ENCODE measurements around the gene GPR37L1.

DNA sequence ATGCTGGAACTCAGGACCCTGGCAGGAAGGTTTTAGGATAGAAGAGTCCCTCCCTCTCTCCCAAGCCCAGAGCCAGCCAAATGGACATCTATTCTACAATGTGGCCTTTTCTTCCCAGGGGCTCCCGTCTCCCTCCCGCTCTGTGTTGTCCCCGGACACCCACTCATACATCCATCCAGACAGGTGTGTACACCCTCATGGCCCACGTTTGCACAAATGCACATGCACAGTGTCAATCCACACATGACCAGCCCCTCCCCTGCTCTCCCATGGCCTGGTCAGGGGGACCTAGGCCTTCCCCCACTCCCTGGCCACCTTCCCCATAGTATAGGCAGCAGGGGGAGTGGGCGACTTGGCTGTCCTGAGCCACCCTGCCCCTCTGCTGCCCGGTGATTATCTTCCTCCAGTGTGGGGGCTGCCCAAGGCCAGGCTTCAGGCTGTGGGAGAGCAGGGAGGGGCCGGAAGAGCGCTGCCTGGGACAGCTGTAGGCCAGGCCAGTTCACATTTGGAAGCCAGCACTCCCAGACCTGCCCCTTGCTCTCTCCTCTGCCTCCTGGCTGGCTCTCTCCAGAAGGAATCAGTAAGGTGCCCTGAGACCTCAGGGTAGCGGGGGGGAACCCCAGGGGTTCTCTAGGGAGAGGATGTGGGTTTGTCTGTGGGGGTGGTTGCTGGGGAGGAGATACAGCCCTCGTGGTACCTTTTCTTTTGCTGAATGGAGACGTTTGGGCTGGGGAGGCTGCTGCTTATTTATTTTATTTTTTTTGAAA, 41.7 kb downstream of the GPR37L1 start:
- TF ChIP-seq, protein P1, sequence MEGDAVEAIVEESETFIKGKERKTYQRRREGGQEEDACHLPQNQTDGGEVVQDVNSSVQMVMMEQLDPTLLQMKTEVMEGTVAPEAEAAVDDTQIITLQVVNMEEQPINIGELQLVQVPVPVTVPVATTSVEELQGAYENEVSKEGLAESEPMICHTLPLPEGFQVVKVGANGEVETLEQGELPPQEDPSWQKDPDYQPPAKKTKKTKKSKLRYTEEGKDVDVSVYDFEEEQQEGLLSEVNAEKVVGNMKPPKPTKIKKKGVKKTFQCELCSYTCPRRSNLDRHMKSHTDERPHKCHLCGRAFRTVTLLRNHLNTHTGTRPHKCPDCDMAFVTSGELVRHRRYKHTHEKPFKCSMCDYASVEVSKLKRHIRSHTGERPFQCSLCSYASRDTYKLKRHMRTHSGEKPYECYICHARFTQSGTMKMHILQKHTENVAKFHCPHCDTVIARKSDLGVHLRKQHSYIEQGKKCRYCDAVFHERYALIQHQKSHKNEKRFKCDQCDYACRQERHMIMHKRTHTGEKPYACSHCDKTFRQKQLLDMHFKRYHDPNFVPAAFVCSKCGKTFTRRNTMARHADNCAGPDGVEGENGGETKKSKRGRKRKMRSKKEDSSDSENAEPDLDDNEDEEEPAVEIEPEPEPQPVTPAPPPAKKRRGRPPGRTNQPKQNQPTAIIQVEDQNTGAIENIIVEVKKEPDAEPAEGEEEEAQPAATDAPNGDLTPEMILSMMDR (IDR thresholded peaks at IDR 0.05) = no peak
- no peak for TF ChIP-seq ZFX (IDR thresholded peaks at IDR 0.05; ENCODE audit: borderline replicate concordance)

All from 22Rv1 (cell line).